Measurements from ENCODE around the gene NKPD1.

DNA sequence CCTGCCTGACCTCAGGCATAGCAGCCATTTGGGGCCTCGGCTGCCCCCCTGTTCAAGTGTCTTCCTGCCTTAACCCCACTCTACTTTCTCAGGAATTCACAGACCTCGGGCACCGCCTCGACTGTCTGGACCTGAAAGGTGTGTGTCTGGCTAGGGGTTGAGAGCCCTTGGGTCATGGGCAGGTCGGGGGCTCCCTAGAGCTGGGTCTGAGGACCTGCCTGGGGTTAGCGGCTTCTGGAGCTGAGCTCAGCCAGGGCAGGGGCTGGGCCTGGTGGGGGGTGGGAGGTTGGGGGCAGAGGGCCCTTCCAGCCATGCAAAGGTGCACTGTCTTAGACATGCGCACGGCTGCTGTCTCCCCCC is 20.7 kb downstream of the NKPD1 start:
- TF ChIP-seq, protein P1, sequence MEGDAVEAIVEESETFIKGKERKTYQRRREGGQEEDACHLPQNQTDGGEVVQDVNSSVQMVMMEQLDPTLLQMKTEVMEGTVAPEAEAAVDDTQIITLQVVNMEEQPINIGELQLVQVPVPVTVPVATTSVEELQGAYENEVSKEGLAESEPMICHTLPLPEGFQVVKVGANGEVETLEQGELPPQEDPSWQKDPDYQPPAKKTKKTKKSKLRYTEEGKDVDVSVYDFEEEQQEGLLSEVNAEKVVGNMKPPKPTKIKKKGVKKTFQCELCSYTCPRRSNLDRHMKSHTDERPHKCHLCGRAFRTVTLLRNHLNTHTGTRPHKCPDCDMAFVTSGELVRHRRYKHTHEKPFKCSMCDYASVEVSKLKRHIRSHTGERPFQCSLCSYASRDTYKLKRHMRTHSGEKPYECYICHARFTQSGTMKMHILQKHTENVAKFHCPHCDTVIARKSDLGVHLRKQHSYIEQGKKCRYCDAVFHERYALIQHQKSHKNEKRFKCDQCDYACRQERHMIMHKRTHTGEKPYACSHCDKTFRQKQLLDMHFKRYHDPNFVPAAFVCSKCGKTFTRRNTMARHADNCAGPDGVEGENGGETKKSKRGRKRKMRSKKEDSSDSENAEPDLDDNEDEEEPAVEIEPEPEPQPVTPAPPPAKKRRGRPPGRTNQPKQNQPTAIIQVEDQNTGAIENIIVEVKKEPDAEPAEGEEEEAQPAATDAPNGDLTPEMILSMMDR (IDR thresholded peaks at IDR 0.05 in 4 of 5, conservative IDR thresholded peaks at IDR 0.05 in 1 of 5): no peak
- no peak for TF ChIP-seq POLR2A (IDR thresholded peaks at IDR 0.05)

Data from gastrocnemius medialis (tissue), 4 donors.